BLaER1 treated with 17β-estradiol and CSF1 and Interleukin-3, amounts not matched to agents 10 nM and 100 nM (cell line): ENCODE data around the gene PLOD1.
"Not testable (repeated sequence)": the region's sequence is repeated elsewhere in the genome, so short reads cannot be mapped to it uniquely, and the experiment has no call there.

Source experiments
- H3K27ac ChIP-seq, 11 experiments: shearing (Covaris generic); formaldehyde crosslinking; 2 replicates each; pipeline ENCODE4 v1.8.1; 2022
- H3K27me3 ChIP-seq, 11 experiments: shearing (Covaris generic); formaldehyde crosslinking; 2 replicates each; pipeline ENCODE4 v1.8.1; 2022
- H3K36me3 ChIP-seq, 11 experiments: shearing (Covaris generic); formaldehyde crosslinking; 2 replicates each; pipeline ENCODE4 v1.8.1; 2022
- H3K4me1 ChIP-seq, 10 experiments: shearing (Covaris generic); formaldehyde crosslinking; 2 replicates each; pipeline ENCODE4 v1.8.1; 2022
- H3K4me2 ChIP-seq, 11 experiments: shearing (Covaris generic); formaldehyde crosslinking; 2 replicates each; pipeline ENCODE4 v1.8.1; 2022
- H3K4me3 ChIP-seq, 10 experiments: shearing (Covaris generic); formaldehyde crosslinking; 2 replicates each; pipeline ENCODE4 v1.8.1; 2022
- H3K9ac ChIP-seq, 11 experiments: shearing (Covaris generic); formaldehyde crosslinking; 2 replicates each; pipeline ENCODE4 v1.8.1; 2022
- H3K9me3 ChIP-seq, 11 experiments: shearing (Covaris generic); formaldehyde crosslinking; replicated peaks in 1 of 11; 2 replicates each; pipeline ENCODE4 v1.8.1; 2022
- H4K20me1 ChIP-seq, 11 experiments: shearing (Covaris generic); formaldehyde crosslinking; 2 replicates each; pipeline ENCODE4 v1.8.1; 2022
- Cebpa-rat ChIP-seq, 11 experiments: shearing (Covaris generic); IDR thresholded peaks; 2 replicates each; pipeline ENCODE4 v1.8.1; 2022

The PLOD1 gene

GRCh38 chr1:11934302-11935056 lies at the start of gene PLOD1:
Gene PLOD1, plus strand, starts transcription at chr1:11934717. Its CDS starts 63 bp downstream, at chr1:11934780.
- TF ChIP-seq Cebpa-rat (IDR thresholded peaks at IDR 0.05), result no peak
- peaks cover 0 to 37% (median 9%) of the 10 kb centered on the region in 11 experiments; a peak in 11 of 22 replicates for H3K36me3 ChIP-seq
- H3K27me3 ChIP-seq, result no peaks in the 10 kb centered on the region
- peak within 1 kb of the TSS; percentile 61 to 74 (median 69) for H3K4me3 ChIP-seq
- H4K20me1 ChIP-seq, result peaks cover 0 to 43% (median 6%) of the 10 kb centered on the region in 11 experiments; a peak in 10 of 22 replicates
- H3K9me3 ChIP-seq, result no peaks in the 10 kb centered on the region
- peak within 1 kb of the TSS; percentile 72 to 88 (median 84) for H3K9ac ChIP-seq
- peak within 1 kb of the TSS; percentile 77 to 99 (median 95) for H3K4me2 ChIP-seq
- peaks cover 36 to 76% (median 56%) of the 10 kb centered on the region in 10 experiments for H3K4me1 ChIP-seq
- peak within 1 kb of the TSS; percentile 60 to 88 (median 75); a peak in 21 of 22 replicates for H3K27ac ChIP-seq

- peaks cover 0 to 4% (median 0%) of the 10 kb centered on the region in 11 experiments; a peak in 1 of 22 replicates for H3K27me3 ChIP-seq
- TF ChIP-seq Cebpa-rat (IDR thresholded peaks at IDR 0.05), result no peak
- no peak overlapping the region for H3K27ac ChIP-seq
- H3K9me3 ChIP-seq, result no peaks in the 10 kb centered on the region
- H3K4me3 ChIP-seq, result no peak overlapping the region
- H4K20me1 ChIP-seq, result no peaks in the 10 kb centered on the region; a peak in 2 of 22 replicates
- peaks cover 6 to 25% (median 13%) of the 10 kb centered on the region in 10 experiments; a peak in 17 of 20 replicates for H3K4me1 ChIP-seq
- H3K4me2 ChIP-seq, result no peak overlapping the region
- H3K9ac ChIP-seq, result no peak overlapping the region
- no peaks in the 10 kb centered on the region for H3K36me3 ChIP-seq
These were observed 48.6 kb upstream of the PLOD1 start for GRCh38 chr1:11885916-11886315.

GRCh38 chr1:11886986-11887665 lies 47.4 kb upstream of the PLOD1 start:
- Histone ChIP-seq H3K36me3 (no peaks in the 10 kb centered on the region), H3K4me1 (peaks cover 6 to 27% (median 15%) of the 10 kb centered on the region in 10 experiments; a peak in 17 of 20 replicates), H3K27me3 (no peaks in the 10 kb centered on the region), H3K4me2 (no peak overlapping the region), H4K20me1 (no peaks in the 10 kb centered on the region; a peak in 2 of 22 replicates), H3K4me3 (no peak overlapping the region), H3K9ac (no peak overlapping the region), H3K9me3 (no peaks in the 10 kb centered on the region), H3K27ac (no peak overlapping the region)
- no peak for TF ChIP-seq Cebpa-rat (IDR thresholded peaks at IDR 0.05)

GRCh38 chr1:11887666-11888007 lies 46.9 kb upstream of the PLOD1 start:
- no peak for TF ChIP-seq Cebpa-rat (IDR thresholded peaks at IDR 0.05)
- H3K9ac ChIP-seq, result no peak overlapping the region
- H3K27ac ChIP-seq, result no peak overlapping the region
- no peak overlapping the region for H3K4me3 ChIP-seq
- no peaks in the 10 kb centered on the region; a peak in 1 of 22 replicates for H4K20me1 ChIP-seq
- no peaks in the 10 kb centered on the region for H3K36me3 ChIP-seq
- peaks cover 6 to 25% (median 15%) of the 10 kb centered on the region in 10 experiments; a peak in 17 of 20 replicates for H3K4me1 ChIP-seq
- H3K4me2 ChIP-seq, result no peak overlapping the region
- no peaks in the 10 kb centered on the region for H3K27me3 ChIP-seq
- no peaks in the 10 kb centered on the region for H3K9me3 ChIP-seq

GRCh38 chr1:11888206-11888876 lies 46.2 kb upstream of the PLOD1 start:
- no peak for TF ChIP-seq Cebpa-rat (IDR thresholded peaks at IDR 0.05)
- Histone ChIP-seq H3K27me3 (no peaks in the 10 kb centered on the region), H3K4me3 (no peak overlapping the region)

GRCh38 chr1:11888877-11889208 lies 45.7 kb upstream of the PLOD1 start:
- Histone ChIP-seq H3K9me3 (no peaks in the 10 kb centered on the region), H3K4me1 (peaks cover 7 to 28% (median 19%) of the 10 kb centered on the region in 10 experiments), H3K27me3 (no peaks in the 10 kb centered on the region), H3K36me3 (no peaks in the 10 kb centered on the region), H3K27ac (no peak overlapping the region), H4K20me1 (no peaks in the 10 kb centered on the region; a peak in 1 of 22 replicates), H3K9ac (no peak overlapping the region), H3K4me3 (no peak overlapping the region), H3K4me2 (no peak overlapping the region)
- no peak for TF ChIP-seq Cebpa-rat (IDR thresholded peaks at IDR 0.05)

More at GRCh38 chr1:11888206-11888876, 46.2 kb upstream of the PLOD1 start:
- Histone ChIP-seq H3K9ac (no peak overlapping the region), H3K36me3 (no peaks in the 10 kb centered on the region), H3K9me3 (no peaks in the 10 kb centered on the region), H3K27ac (no peak overlapping the region), H3K4me1 (peaks cover 2 to 23% (median 16%) of the 10 kb centered on the region in 10 experiments), H4K20me1 (no peaks in the 10 kb centered on the region; a peak in 1 of 22 replicates), H3K4me2 (no peak overlapping the region)

- peaks cover 8 to 28% (median 20%) of the 10 kb centered on the region in 10 experiments for H3K4me1 ChIP-seq
- no peaks in the 10 kb centered on the region for H3K36me3 ChIP-seq
- H3K4me3 ChIP-seq, result no peak overlapping the region
- H3K4me2 ChIP-seq, result peak overlapping the region in 5 of 11 experiments; percentile 32 to 71 (median 63); a peak in 6 of 22 replicates
- H3K27me3 ChIP-seq, result no peaks in the 10 kb centered on the region
- no peak overlapping the region for H3K27ac ChIP-seq
- H3K9ac ChIP-seq, result no peak overlapping the region
- H3K9me3 ChIP-seq, result no peaks in the 10 kb centered on the region
- H4K20me1 ChIP-seq, result no peaks in the 10 kb centered on the region; a peak in 1 of 22 replicates
- TF ChIP-seq Cebpa-rat (IDR thresholded peaks at IDR 0.05), result no peak
These were observed 42.9 kb upstream of the PLOD1 start for GRCh38 chr1:11891433-11892186.

GRCh38 chr1:11893907-11894251 lies 40.6 kb upstream of the PLOD1 start:
- H3K4me2 ChIP-seq, result peak overlapping the region in 5 of 11 experiments; percentile 12 to 78 (median 45); a peak in 6 of 22 replicates
- peaks cover 8 to 26% (median 20%) of the 10 kb centered on the region in 10 experiments for H3K4me1 ChIP-seq
- H4K20me1 ChIP-seq, result no peaks in the 10 kb centered on the region; a peak in 1 of 22 replicates
- no peak overlapping the region for H3K27ac ChIP-seq
- H3K9me3 ChIP-seq, result no peaks in the 10 kb centered on the region
- H3K36me3 ChIP-seq, result no peaks in the 10 kb centered on the region
- no peak for TF ChIP-seq Cebpa-rat (IDR thresholded peaks at IDR 0.05)
- no peak overlapping the region for H3K4me3 ChIP-seq
- no peak overlapping the region for H3K9ac ChIP-seq
- H3K27me3 ChIP-seq, result peaks cover 5 to 20% (median 15%) of the 10 kb centered on the region in 11 experiments

- H3K4me3 ChIP-seq, H3K9me3 ChIP-seq, H3K36me3 ChIP-seq, H3K4me2 ChIP-seq, H3K27ac ChIP-seq, H4K20me1 ChIP-seq: not testable (repeated sequence)
- Histone ChIP-seq H3K27me3 (peaks cover 11 to 26% (median 21%) of the 10 kb centered on the region in 11 experiments), H3K4me1 (peaks cover 8 to 26% (median 20%) of the 10 kb centered on the region in 10 experiments), H3K9ac (peak overlapping the region in 1 of 11 experiments; percentile 6; a peak in 1 of 22 replicates)
These were observed 40.0 kb upstream of the PLOD1 start for GRCh38 chr1:11894501-11894900.
